GM12892 (cell line): ENCODE data around the gene SMIM31.

Source experiments
- POLR2A ChIP-seq: IDR thresholded peaks from 2 replicates; pipeline ENCODE4 v1.6.1; 2011; ENCODE audit warnings: low read depth, low read length, control low read depth
- POLR2AphosphoS5 ChIP-seq: IDR thresholded peaks from 2 replicates; pipeline ENCODE4 v1.6.1; 2011; ENCODE audit warnings: low read depth, low read length, control low read depth
- TAF1 ChIP-seq: IDR thresholded peaks from 2 replicates; pipeline ENCODE4 v1.6.1; 2011; ENCODE audit warnings: low read depth, mild to moderate bottlenecking, control low read depth, low read length, borderline replicate concordance

DNA sequence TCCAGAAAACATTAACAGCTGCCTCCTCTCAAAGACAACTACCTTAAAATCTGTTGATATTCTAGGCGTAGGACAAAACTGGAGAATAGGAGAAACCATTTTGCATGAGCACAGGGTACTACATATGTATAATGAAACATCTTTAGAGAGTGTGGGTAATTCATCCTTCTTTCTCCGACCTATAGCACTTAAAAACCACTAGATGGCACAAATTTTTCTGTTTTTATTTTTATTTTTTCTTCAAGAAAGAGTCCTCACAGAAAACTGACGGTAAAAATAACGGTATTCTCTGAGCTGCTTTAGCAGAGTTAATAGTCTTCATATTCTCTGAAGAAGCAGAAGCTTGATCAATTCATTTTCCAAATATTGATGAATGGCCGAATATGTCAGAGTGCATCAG lies 14.6 kb downstream of the SMIM31 start:
- TF ChIP-seq POLR2A (no peak), TAF1 (no peak), POLR2AphosphoS5 (no peak)
